Mesothelial cell of epicardium (in vitro differentiated cells): ENCODE data around the gene ISOC2. TPM values are rescaled to one million over a fixed set of nuclear protein-coding genes. Genes with fewer than 3 reads are reported as not detected.

Source experiments
- DNase-seq, 2 experiments: peaks; one replicate each; pipeline ENCODE4 v3.0.0; 2021; ENCODE audit warnings: low spot score in 2 of 2; ENCODE audit not compliant: unreplicated experiment in 2 of 2
- H3K27ac Mint-ChIP-seq: 2 replicates; pipeline ENCODE4 v1.8.0; 2021; ENCODE audit warnings: mixed read lengths
- H3K27me3 Mint-ChIP-seq: 2 replicates; pipeline ENCODE4 v1.8.0; 2021; ENCODE audit warnings: low read depth, mixed read lengths
- H3K36me3 Mint-ChIP-seq: 2 replicates; pipeline ENCODE4 v1.8.0; 2021; ENCODE audit warnings: mixed read lengths
- H3K4me1 Mint-ChIP-seq: 2 replicates; pipeline ENCODE4 v1.8.0; 2021; ENCODE audit warnings: mixed read lengths
- H3K4me3 Mint-ChIP-seq: 2 replicates; pipeline ENCODE4 v1.8.0; 2021; ENCODE audit warnings: mild to moderate bottlenecking, moderate library complexity, mixed read lengths
- H3K9me3 Mint-ChIP-seq: 2 replicates; pipeline ENCODE4 v1.8.0; 2021; ENCODE audit warnings: mixed read lengths
- CTCF ChIP-seq: fragments of 200-600 bp; sonication (generic); IDR thresholded peaks from one replicate; pipeline ENCODE4 v1.5.0; 2021; ENCODE audit warnings: antibody characterized with exemption; ENCODE audit not compliant: unreplicated experiment
- total RNA-seq: library from RNA; stranded (reverse); gene quantifications from 3 replicates; pipeline ENCODE4 v1.2.1, GENCODE V29; 2021

Gene ISOC2
- total RNA-seq, 1 donor from 2014 or later = 35.0 TPM

DNA sequence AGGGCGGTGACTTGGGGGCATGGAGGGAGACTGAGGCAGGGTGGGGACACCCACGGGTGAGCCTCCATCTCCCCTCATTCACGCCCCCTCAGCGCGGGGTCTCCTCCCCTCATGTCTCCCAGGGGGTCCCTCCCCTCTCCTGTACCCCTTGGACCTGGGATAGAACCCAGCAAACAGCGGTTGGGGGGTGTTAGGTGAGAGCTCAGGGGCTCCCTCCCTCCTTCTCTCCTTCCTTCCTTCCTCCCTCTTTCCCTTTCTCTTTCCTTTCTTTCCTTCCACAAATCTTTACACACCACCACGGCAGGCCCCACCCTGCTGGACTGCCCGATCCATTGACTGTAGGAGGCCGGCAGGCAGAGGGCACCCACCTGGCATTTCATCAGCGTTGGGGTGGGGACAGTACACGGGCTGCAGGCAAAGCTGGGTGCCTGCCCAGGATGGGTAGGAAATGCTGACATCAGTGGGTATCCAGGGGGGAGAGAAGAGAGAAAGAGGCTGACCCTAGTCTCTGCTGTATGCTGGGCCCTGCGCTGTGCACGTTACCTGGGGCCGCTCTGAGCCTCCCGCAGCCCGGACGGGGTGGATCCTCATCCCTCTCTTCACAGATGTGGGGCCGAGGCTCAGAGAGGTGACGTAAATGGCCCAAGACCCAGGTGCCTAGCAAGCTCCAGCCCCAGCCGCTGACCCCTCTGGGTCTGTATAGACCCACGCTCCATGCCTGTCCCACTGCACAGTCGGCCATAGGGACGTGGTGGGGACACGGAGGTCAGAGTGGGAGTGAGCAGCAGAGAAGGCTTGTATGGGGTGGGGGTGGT lies 30.3 kb upstream of the ISOC2 start:
- TF ChIP-seq CTCF = no peak
- no peaks in the 10 kb centered on the region for H3K9me3 Mint-ChIP-seq
- DNase-seq = no peak
- H3K4me1 Mint-ChIP-seq = peaks cover 21% of the 10 kb centered on the region
- H3K4me3 Mint-ChIP-seq = no peak overlapping the region
- H3K27me3 Mint-ChIP-seq = no peaks in the 10 kb centered on the region
- H3K27ac Mint-ChIP-seq = peak overlapping the region; percentile 44
- H3K36me3 Mint-ChIP-seq = no peaks in the 10 kb centered on the region

- H3K27me3 Mint-ChIP-seq = no peaks in the 10 kb centered on the region
- peaks cover 21% of the 10 kb centered on the region for H3K4me1 Mint-ChIP-seq
- DNase-seq = no peak
- H3K27ac Mint-ChIP-seq = no peak overlapping the region
- no peaks in the 10 kb centered on the region for H3K9me3 Mint-ChIP-seq
- no peak overlapping the region for H3K4me3 Mint-ChIP-seq
- no peak for TF ChIP-seq CTCF
- no peaks in the 10 kb centered on the region for H3K36me3 Mint-ChIP-seq
Measured at GRCh38 chr19:55490478-55491432, 29.3 kb upstream of the ISOC2 start.

- no peak for DNase-seq
- no peaks in the 10 kb centered on the region for H3K36me3 Mint-ChIP-seq
- H3K4me3 Mint-ChIP-seq = no peak overlapping the region
- H3K27ac Mint-ChIP-seq = no peak overlapping the region
- no peaks in the 10 kb centered on the region for H3K9me3 Mint-ChIP-seq
- H3K27me3 Mint-ChIP-seq = no peaks in the 10 kb centered on the region
- no peak for TF ChIP-seq CTCF
- peaks cover 24% of the 10 kb centered on the region for H3K4me1 Mint-ChIP-seq
Measured at GRCh38 chr19:55489711-55490477, 28.5 kb upstream of the ISOC2 start.

DNA sequence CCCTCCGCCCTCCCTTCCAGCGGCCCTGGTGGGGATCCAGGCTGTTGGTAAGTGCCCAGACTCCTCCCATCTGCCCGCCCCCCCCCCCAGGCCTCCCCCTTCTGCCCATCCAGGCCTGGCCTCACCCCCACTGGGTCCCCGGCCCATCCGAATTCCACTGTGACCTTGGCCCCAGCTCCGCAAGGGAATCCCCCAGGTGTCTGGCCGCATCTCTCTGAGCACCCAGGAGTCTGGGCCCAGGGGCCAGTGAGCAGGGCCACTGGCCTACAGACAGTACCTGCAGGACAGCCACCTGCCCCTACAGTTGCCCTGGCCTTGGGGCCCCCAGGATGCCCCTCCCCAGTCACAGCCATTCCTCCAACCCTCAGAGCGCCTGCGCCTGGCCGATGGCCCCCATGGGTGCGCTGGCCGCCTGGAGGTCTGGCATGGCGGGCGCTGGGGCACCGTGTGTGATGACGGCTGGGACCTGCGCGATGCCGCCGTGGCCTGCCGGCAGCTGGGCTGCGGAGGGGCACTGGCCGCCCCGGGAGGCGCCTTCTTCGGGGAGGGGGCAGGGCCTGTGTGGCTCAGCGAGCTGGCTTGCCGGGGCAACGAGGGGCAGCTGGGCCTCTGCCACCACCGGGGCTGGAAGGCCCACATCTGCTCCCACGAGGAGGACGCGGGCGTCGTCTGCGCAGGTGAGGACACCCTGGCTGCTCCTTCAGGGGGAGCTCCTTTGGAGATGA lies 27.7 kb upstream of the ISOC2 start:
- H3K9me3 Mint-ChIP-seq = no peaks in the 10 kb centered on the region
- no peak for TF ChIP-seq CTCF
- H3K4me3 Mint-ChIP-seq = no peak overlapping the region
- no peak overlapping the region for H3K27ac Mint-ChIP-seq
- no peak for DNase-seq
- peaks cover 24% of the 10 kb centered on the region for H3K4me1 Mint-ChIP-seq
- no peaks in the 10 kb centered on the region for H3K36me3 Mint-ChIP-seq
- H3K27me3 Mint-ChIP-seq = no peaks in the 10 kb centered on the region
